SK-N-MC (cell line): ENCODE results near the gene BRICD5.

Experiments
- EZH2 ChIP-seq: fragments of 200-600 bp; sonication (generic); IDR thresholded peaks from one replicate; pipeline ENCODE4 v1.6.1; 2017; ENCODE audit warnings: antibody characterized with exemption
- POLR2AphosphoS5 ChIP-seq: IDR thresholded peaks from 2 replicates; pipeline ENCODE4 v1.6.1; 2012; ENCODE audit warnings: mild to moderate bottlenecking, low read depth, low read length, borderline replicate concordance

DNA sequence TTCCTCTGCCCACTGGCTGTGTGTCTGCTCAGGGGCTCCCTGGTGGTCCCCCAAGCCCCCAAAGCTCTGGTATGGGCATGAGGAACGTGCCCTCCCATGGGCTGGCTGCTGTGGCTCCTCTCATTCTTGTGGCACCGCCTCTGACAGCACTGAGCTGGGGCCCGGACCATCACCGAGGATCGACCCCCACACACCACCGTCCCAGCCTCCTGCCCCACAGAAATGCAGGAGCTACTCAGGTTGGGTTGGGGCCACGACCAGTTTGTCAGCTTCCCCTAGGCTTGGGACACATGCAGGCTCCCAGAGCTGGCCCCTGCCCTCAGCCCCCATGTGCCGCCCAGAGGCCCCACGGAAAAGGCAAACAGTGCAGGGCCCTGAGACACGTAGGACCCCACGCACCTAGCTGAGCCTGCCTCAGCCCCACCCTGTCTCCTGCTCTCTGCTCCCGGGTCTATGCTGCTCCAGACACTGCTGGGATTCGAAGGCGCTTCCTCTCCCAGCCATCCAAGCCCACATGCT is 11.0 kb downstream of the BRICD5 start:
- TF ChIP-seq EZH2 (no peak), POLR2AphosphoS5 (no peak)
